Liver (tissue), 9 donors: ENCODE data around the gene ABCB4. TPM values are rescaled to one million over a fixed set of nuclear protein-coding genes. Genes with fewer than 3 reads are reported as not detected.

Experiments
- DNase-seq: peaks from one replicate; pipeline ENCODE4 v3.0.0-alpha.2; 2017; ENCODE audit warnings: low spot score
- H3K27ac ChIP-seq, 2 donors: one replicate each; pipeline ENCODE4 v1.7.0; 2013; ENCODE audit warnings: inconsistent platforms in 2 of 2, low read length in 2 of 2, control low read depth in 1 of 2, low read depth in 1 of 2, mild to moderate bottlenecking in 1 of 2
- H3K27me3 ChIP-seq, 4 donors: one replicate each; pipeline versions ENCODE4 v1.6.1 to v1.7.0; 2013; ENCODE audit warnings: low read length in 3 of 4, inconsistent platforms in 1 of 4, mild to moderate bottlenecking in 1 of 4, moderate library complexity in 1 of 4; ENCODE audit not compliant: control insufficient read depth in 4 of 4, insufficient read depth in 4 of 4
- H3K36me3 ChIP-seq, 4 donors: one replicate each; pipeline versions ENCODE4 v1.6.1 to v1.7.0; 2013; ENCODE audit warnings: low read length in 3 of 4, mild to moderate bottlenecking in 3 of 4, low read depth in 1 of 4, moderate library complexity in 1 of 4; ENCODE audit not compliant: control insufficient read depth in 4 of 4, insufficient read depth in 3 of 4
- H3K4me1 ChIP-seq, 4 donors: one replicate each; pipeline versions ENCODE4 v1.6.1 to v1.7.0; 2013; ENCODE audit warnings: low read length in 3 of 4, mild to moderate bottlenecking in 3 of 4, moderate library complexity in 1 of 4; ENCODE audit not compliant: control insufficient read depth in 4 of 4, insufficient read depth in 4 of 4
- H3K4me3 ChIP-seq, 3 donors: one replicate each; pipeline versions ENCODE4 v1.6.1 to v1.7.0; 2013; ENCODE audit warnings: low read length in 3 of 3, control low read depth in 1 of 3, low read depth in 1 of 3, mild to moderate bottlenecking in 1 of 3
- H3K9ac ChIP-seq, 2 donors: one replicate each; pipeline ENCODE4 v1.7.0; 2013; ENCODE audit warnings: low read length in 2 of 2, mild to moderate bottlenecking in 2 of 2, moderate library complexity in 2 of 2, control low read depth in 1 of 2, low read depth in 1 of 2
- H3K9me3 ChIP-seq, 4 donors: one replicate each; pipeline versions ENCODE4 v1.6.1 to v1.7.0; 2013; ENCODE audit warnings: low read length in 3 of 4; ENCODE audit not compliant: control insufficient read depth in 4 of 4
- ATF3 ChIP-seq: IDR thresholded peaks from 2 replicates; pipeline ENCODE4 v1.6.1; 2016; ENCODE audit warnings: antibody characterized with exemption
- CTCF ChIP-seq: fragments of 150-350 bp; IDR thresholded peaks from 2 replicates; pipeline ENCODE4 v1.5.1; 2017; ENCODE audit warnings: improper control_type of control experiment, low read depth, low read length; ENCODE audit not compliant: missing input control
- EGR1 ChIP-seq, 2 donors: IDR thresholded peaks; 2 replicates each; pipeline ENCODE4 v1.6.1; 2016 to 2018; ENCODE audit warnings: antibody characterized with exemption in 2 of 2, low read depth in 2 of 2
- FOXA1 ChIP-seq: IDR thresholded peaks from 2 replicates; pipeline ENCODE4 v1.6.1; 2016; ENCODE audit warnings: antibody characterized with exemption
- FOXA2 ChIP-seq: IDR thresholded peaks from 2 replicates; pipeline ENCODE4 v1.6.1; 2016; ENCODE audit warnings: antibody characterized with exemption
- GABPA ChIP-seq, 2 donors: IDR thresholded peaks in 1 of 2; conservative IDR thresholded peaks in 1 of 2; 2 replicates each; pipeline ENCODE4 v1.6.1; 2016; ENCODE audit warnings: antibody characterized with exemption in 2 of 2, mild to moderate bottlenecking in 1 of 2, moderate library complexity in 1 of 2
- HNF4A ChIP-seq, 2 donors: conservative IDR thresholded peaks; 2 replicates each; pipeline ENCODE4 v1.6.1; 2016; ENCODE audit warnings: antibody characterized with exemption in 2 of 2, mild to moderate bottlenecking in 2 of 2
- HNF4G ChIP-seq: IDR thresholded peaks from 2 replicates; pipeline ENCODE4 v1.6.1; 2016; ENCODE audit warnings: antibody characterized with exemption
- JUND ChIP-seq, 2 donors: IDR thresholded peaks; 2 replicates each; pipeline ENCODE4 v1.6.1; 2016; ENCODE audit warnings: antibody characterized with exemption in 2 of 2
- MAX ChIP-seq: IDR thresholded peaks from 2 replicates; pipeline ENCODE4 v1.6.1; 2016; ENCODE audit warnings: antibody characterized with exemption
- NR2F2 ChIP-seq: IDR thresholded peaks from 2 replicates; pipeline ENCODE4 v1.6.1; 2016; ENCODE audit warnings: antibody characterized with exemption
- REST ChIP-seq: IDR thresholded peaks from 2 replicates; pipeline ENCODE4 v1.6.1; 2016; ENCODE audit warnings: antibody characterized with exemption, mild to moderate bottlenecking
- RXRA ChIP-seq, 2 donors: IDR thresholded peaks; 2 replicates each; pipeline ENCODE4 v1.6.1; 2017 to 2018; ENCODE audit warnings: antibody characterized with exemption in 2 of 2, mild to moderate bottlenecking in 1 of 2
- SP1 ChIP-seq: IDR thresholded peaks from 2 replicates; pipeline ENCODE4 v1.6.1; 2018; ENCODE audit warnings: antibody characterized with exemption, mild to moderate bottlenecking
- YY1 ChIP-seq: IDR thresholded peaks from 2 replicates; pipeline ENCODE4 v1.6.1; 2016; ENCODE audit warnings: antibody characterized with exemption, mild to moderate bottlenecking
- ZBTB33 ChIP-seq: IDR thresholded peaks from 2 replicates; pipeline ENCODE4 v1.6.1; 2016; ENCODE audit warnings: antibody characterized with exemption
- whole genome bisulfite sequencing: extraction: QIAGEN DNeasy Blood & Tissue Kit; methylation state at CpG from one replicate; pipeline ENCODE4 v1.1.7; 2013; 5-methylcytosine and 5-hydroxymethylcytosine counted together
- polyA plus RNA-seq, 2 donors: library from polyadenylated mRNA; stranded (reverse) in 1 of 2; unstranded in 1 of 2; fragments of 200-250 nt in 1 of 2; fragments of >200 nt in 1 of 2; fragmentation: Nextera tagmentation in 1 of 2; extraction: Ambion mirVana in 1 of 2; gene quantifications; one replicate each; pipeline versions ENCODE4 v1.2.1 to v1.2.3, GENCODE V29; 2013 to 2015
- total RNA-seq, 2 donors: library from RNA; depleted of rRNA; stranded (reverse); fragments of >200 nt; gene quantifications; one replicate each; pipeline ENCODE4 v1.2.3, GENCODE V29; 2014
- donor health status: healthy.
- donor health status: healthy.
- donor health status: healthy.
- donor health status: healthy.
- donor health status: healthy.

The ABCB4 gene
- total and polyA plus RNA-seq, 4 donors, result 6.7 to 409 (median 77.6) TPM

GRCh38 chr7:87364246-87364645 is 111.2 kb downstream of the ABCB4 start:
- no peak overlapping the region for H3K4me3 ChIP-seq
- H3K27ac ChIP-seq, result no peak overlapping the region
- peaks cover 0 to 17% (median 9%) of the 10 kb centered on the region in 4 donors for H3K4me1 ChIP-seq
- DNase-seq, result no peak
- H3K36me3 ChIP-seq, result peaks cover 0 to 28% (median 15%) of the 10 kb centered on the region in 4 donors
- no peaks in the 10 kb centered on the region for H3K9me3 ChIP-seq
- TF ChIP-seq JUND (IDR thresholded peaks at IDR 0.05), result no peak
- TF ChIP-seq YY1, result no peak
- no peak for TF ChIP-seq HNF4G
- peak; percentile 80 for TF ChIP-seq FOXA2
- TF ChIP-seq RXRA (IDR thresholded peaks at IDR 0.05), result peak; percentile 74 to 78
- no peak for TF ChIP-seq ZBTB33
- no peak for TF ChIP-seq EGR1 (IDR thresholded peaks at IDR 0.05; ENCODE audit: low read depth in 2 of 2)
- no peak for TF ChIP-seq REST
- peak; percentile 64 to 68 for TF ChIP-seq HNF4A (conservative IDR thresholded peaks at IDR 0.05)
- TF ChIP-seq NR2F2, result no peak
- TF ChIP-seq SP1, result peak; percentile 9
- no peak for TF ChIP-seq FOXA1
- TF ChIP-seq CTCF, result no peak
- no peaks in the 10 kb centered on the region for H3K27me3 ChIP-seq
- H3K9ac ChIP-seq, result no peak overlapping the region

- TF ChIP-seq ATF3, result no peak
- TF ChIP-seq SP1, result no peak
- TF ChIP-seq HNF4G, result no peak
- no peak for TF ChIP-seq EGR1 (IDR thresholded peaks at IDR 0.05; ENCODE audit: low read depth in 2 of 2)
- TF ChIP-seq RXRA (IDR thresholded peaks at IDR 0.05), result peak; percentile 23 to 41
- TF ChIP-seq REST, result no peak
- no peak for TF ChIP-seq MAX
- TF ChIP-seq FOXA1, result no peak
- peak; percentile 78 to 85 for TF ChIP-seq HNF4A (conservative IDR thresholded peaks at IDR 0.05)
- TF ChIP-seq CTCF, result no peak
- TF ChIP-seq JUND (IDR thresholded peaks at IDR 0.05), result no peak
- no peak for TF ChIP-seq YY1
- TF ChIP-seq GABPA (IDR thresholded peaks at IDR 0.05 in 1 of 2, conservative IDR thresholded peaks at IDR 0.05 in 1 of 2), result no peak
- no peak overlapping the region for H3K9ac ChIP-seq
- H3K27me3 ChIP-seq, result no peaks in the 10 kb centered on the region
- no peak overlapping the region for H3K27ac ChIP-seq
- no peak for DNase-seq
- H3K4me3 ChIP-seq, result no peak overlapping the region
- no peaks in the 10 kb centered on the region for H3K9me3 ChIP-seq
- peaks cover 0 to 26% (median 15%) of the 10 kb centered on the region in 4 donors for H3K36me3 ChIP-seq
- H3K4me1 ChIP-seq, result peaks cover 0 to 17% (median 9%) of the 10 kb centered on the region in 4 donors
- 81% methylated on average over 1 of the region's 1 CpG for WGBS
Observed at GRCh38 chr7:87363342-87363741, 112.1 kb downstream of the ABCB4 start.
